Astrocyte of the cerebellum (primary cell): ENCODE measurements around the gene CELA2A.

Experiments used
- DNase-seq: peaks from one replicate; pipeline ENCODE4 v3.0.0-alpha.2; 2011; ENCODE audit warnings: low read depth
- H3K4me3 ChIP-seq: 2 replicates; pipeline ENCODE4 v1.5.1; 2011; ENCODE audit warnings: mild to moderate bottlenecking, low read depth, low read length, moderate library complexity
- CTCF ChIP-seq: IDR thresholded peaks from 2 replicates; pipeline ENCODE4 v1.5.1; 2012; ENCODE audit warnings: low read length, low read depth, moderate library complexity, mild to moderate bottlenecking; ENCODE audit errors: missing control alignments
- in situ Hi-C: cut with HindIII; loops from 2 replicates; pipeline ENCODE4 v1.10.0; 2017; ENCODE audit warnings: low sequenced_read_pairs

Gene CELA2A

DNA sequence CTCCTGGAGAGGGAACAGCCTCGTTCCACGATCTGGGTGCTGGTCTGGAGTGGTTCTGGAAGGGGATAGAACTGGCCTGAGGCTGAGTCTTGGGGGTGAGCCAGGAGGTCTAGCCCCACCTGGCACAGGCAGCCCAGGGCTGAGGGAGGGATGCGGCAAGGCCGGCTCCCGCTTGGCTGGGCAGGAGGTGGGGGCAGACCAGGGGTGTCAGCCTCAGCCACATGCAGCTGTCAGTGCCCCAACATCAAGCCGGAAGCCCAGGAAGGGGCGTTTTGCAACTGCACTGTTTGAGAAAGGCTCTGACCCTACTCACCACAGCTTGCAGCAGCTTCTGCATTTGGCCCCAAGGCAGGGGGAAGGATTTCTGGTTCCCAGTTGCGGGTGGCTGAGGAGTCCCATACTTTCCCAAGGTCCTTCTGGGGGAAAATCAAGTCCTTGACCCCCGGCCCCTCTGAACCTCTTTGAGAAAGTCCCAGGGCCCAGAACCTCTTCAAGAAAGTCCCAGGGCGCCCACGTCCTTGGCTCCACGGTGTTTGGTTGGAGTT is 44.9 kb upstream of the CELA2A start:
- no peak for TF ChIP-seq CTCF
- DNase-seq = no peak
- in situ Hi-C loops = loop anchor here (5.0 kb wide), 1 partner anchor 159 kb away; no protein-coding TSS in a partner anchor
- H3K4me3 ChIP-seq = peak overlapping the region; percentile 87

- no peak for TF ChIP-seq CTCF
- DNase-seq = no peak
- in situ Hi-C loops = loop anchor here (5.0 kb wide), 1 partner anchor 160 kb away; no protein-coding TSS in a partner anchor
- H3K4me3 ChIP-seq = peak overlapping the region; percentile 87
These were observed 44.2 kb upstream of the CELA2A start for GRCh38 chr1:15412175-15412800.

DNA sequence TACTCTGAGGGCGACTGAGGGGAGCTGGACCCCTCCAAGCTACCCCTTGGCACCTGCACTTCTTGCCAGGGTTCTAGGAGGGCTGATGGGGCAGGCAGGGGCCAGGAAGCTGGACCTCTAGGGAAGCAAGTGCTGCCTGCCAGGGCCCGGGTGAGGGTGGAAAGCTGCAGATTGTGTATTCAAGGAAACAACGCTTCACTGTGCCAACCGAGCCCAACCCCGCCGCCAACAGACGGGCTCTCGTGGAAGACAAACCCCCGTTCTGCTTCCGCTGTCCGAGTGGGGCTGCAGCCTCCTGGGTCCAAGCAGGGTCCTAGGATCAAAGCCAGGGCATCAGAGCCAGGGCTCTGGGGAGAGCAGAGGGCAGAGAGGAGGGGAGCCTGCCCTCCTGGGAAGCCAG is 43.7 kb upstream of the CELA2A start:
- TF ChIP-seq CTCF = no peak
- DNase-seq = no peak
- H3K4me3 ChIP-seq = peak overlapping the region; percentile 87
- in situ Hi-C loops = loop anchor here (5.0 kb wide), 1 partner anchor 161 kb away; no protein-coding TSS in a partner anchor

DNA sequence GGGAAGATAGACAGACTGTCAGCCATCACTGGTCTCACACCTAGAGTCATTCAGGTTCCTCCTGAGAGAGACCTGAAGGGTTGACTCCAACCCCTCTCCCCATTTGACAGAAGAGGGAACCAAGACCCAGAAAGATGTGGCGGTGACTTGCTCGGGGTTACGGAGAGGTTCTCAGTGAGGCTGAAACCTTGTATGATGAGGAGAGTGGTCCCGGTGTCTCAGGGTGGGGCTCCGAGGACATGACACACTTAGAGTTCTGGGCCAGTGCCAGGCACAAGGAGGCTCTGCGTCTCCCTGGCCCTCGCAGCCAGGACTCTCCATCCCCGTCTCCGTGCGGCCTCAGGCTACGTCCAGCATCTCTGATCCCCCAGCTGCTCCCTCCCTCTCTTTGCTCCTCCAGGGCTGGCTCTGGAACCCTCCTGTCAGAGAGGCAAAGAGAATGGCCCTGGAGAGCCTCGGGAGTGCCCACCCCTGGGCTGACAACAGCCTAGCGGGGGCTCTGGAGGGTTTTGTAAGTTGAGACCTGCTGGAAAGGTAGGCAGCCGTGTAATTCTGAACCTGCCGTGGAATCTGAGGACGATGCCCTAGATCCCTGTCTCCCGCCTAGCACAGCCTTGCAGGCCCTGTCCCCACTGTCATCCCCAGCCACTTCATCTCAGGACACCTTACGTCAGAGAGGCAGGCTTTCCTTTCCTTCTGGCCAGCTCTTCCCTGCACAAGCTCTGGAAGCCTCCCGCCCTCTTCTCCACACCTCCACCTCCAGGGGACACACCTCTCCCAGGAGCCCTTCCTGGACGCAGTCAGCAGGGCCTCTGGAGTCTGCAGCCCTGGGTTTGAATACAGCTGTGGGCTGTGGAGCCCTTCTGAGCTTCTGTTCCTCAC is 42.7 kb upstream of the CELA2A start:
- in situ Hi-C loops = loop anchor here (5.0 kb wide), 1 partner anchor 162 kb away; no protein-coding TSS in a partner anchor
- no peak for DNase-seq
- H3K4me3 ChIP-seq = peak overlapping the region; percentile 87
- no peak for TF ChIP-seq CTCF

DNA sequence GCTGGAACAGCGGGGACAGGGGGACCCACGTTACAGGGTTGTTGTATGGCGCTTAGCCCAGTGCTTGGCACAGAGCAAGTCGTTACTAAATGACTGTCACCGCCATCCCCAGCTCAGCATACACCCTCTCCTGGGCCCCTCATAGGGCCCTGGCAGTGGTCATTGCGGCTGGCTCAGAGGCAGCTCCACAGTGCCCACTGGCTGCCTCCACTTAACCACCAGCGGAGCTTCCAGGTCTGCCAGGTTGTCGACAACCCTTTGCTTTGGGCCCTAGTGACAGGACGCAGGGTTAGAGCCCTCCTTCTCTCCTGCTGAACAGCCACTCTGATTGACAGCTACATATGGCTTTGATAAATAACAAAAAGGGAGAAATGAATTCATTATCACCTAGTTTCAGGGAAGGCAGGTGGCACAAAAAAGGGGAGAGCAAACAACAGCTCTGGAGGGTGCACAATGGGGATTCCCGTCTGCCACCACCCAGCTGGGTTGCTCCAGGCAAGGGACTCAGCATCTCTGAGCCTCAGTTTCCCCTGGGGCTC is 42.0 kb upstream of the CELA2A start:
- no peak overlapping the region for H3K4me3 ChIP-seq
- no peak for DNase-seq
- TF ChIP-seq CTCF = no peak
- in situ Hi-C loops = loop anchor here (5.0 kb wide), 1 partner anchor 162 kb away; no protein-coding TSS in a partner anchor

- H3K4me3 ChIP-seq = no peak overlapping the region
- DNase-seq = no peak
- TF ChIP-seq CTCF = no peak
- in situ Hi-C loops = no loop called here
These were observed 39.2 kb upstream of the CELA2A start for GRCh38 chr1:15417059-15417934.
